ENCODE measurements around the gene GPSM3.
"Not testable (repeated sequence)": the region's sequence is repeated elsewhere in the genome, so short reads cannot be mapped to it uniquely, and the experiment has no call there.

The GPSM3 gene

DNA sequence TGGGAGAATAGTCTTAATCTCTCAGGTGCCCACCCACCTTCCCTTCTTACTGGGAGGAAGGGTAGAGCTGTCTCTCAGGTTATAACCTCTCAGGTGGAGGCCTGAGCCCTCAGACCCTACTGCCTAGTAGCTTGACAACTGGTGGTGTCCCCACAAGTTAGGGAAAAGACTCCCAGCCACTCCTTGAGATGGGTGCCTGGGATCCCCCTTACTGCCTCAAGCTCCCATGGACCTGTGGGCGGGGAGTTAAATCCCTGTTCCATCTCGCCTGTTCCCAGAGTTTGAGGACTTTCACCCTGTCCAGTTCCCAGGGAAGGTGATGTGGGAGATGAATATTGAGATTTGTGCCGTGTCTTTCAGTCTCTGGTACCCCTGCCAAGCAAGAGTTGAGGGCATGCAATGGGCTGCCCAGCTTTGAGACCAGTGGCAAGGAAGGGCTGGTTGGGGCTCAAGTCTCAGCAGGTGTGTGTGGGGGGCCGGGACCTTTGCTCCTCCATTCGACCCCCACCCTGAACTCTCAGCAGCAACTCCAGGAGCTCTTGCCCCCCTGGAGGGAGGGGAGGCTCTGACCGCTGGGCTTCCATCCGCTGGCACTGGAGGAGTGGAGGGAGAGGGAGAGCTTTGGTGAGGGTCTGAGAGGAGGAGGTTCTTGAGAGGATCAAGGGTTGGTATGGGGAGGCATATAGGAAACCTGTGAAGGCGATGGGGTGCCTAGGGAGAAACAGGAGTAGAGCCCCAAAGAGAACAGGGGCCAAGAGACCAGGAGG is 1.3 kb downstream of the GPSM3 start:
- Histone ChIP-seq H3K27ac (peak overlapping the region; percentile 95), H3K9me3 (no peaks in the 10 kb centered on the region), H3K36me3 (peaks cover 32% of the 10 kb centered on the region), H3K27me3 (no peaks in the 10 kb centered on the region), H3K4me1 (ENCODE audit: control insufficient read depth in 1 of 2, insufficient read depth in 1 of 2, low read depth in 1 of 2, low read length in 1 of 2) (peaks cover 58 to 69% of the 10 kb centered on the region in 2 experiments), H3K4me3 (ENCODE audit: low read depth in 1 of 2, low read length in 1 of 2) (peak overlapping the region; percentile 81 to 97)
- TF ChIP-seq, protein P1, sequence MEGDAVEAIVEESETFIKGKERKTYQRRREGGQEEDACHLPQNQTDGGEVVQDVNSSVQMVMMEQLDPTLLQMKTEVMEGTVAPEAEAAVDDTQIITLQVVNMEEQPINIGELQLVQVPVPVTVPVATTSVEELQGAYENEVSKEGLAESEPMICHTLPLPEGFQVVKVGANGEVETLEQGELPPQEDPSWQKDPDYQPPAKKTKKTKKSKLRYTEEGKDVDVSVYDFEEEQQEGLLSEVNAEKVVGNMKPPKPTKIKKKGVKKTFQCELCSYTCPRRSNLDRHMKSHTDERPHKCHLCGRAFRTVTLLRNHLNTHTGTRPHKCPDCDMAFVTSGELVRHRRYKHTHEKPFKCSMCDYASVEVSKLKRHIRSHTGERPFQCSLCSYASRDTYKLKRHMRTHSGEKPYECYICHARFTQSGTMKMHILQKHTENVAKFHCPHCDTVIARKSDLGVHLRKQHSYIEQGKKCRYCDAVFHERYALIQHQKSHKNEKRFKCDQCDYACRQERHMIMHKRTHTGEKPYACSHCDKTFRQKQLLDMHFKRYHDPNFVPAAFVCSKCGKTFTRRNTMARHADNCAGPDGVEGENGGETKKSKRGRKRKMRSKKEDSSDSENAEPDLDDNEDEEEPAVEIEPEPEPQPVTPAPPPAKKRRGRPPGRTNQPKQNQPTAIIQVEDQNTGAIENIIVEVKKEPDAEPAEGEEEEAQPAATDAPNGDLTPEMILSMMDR (IDR thresholded peaks at IDR 0.05), result no peak

DNA sequence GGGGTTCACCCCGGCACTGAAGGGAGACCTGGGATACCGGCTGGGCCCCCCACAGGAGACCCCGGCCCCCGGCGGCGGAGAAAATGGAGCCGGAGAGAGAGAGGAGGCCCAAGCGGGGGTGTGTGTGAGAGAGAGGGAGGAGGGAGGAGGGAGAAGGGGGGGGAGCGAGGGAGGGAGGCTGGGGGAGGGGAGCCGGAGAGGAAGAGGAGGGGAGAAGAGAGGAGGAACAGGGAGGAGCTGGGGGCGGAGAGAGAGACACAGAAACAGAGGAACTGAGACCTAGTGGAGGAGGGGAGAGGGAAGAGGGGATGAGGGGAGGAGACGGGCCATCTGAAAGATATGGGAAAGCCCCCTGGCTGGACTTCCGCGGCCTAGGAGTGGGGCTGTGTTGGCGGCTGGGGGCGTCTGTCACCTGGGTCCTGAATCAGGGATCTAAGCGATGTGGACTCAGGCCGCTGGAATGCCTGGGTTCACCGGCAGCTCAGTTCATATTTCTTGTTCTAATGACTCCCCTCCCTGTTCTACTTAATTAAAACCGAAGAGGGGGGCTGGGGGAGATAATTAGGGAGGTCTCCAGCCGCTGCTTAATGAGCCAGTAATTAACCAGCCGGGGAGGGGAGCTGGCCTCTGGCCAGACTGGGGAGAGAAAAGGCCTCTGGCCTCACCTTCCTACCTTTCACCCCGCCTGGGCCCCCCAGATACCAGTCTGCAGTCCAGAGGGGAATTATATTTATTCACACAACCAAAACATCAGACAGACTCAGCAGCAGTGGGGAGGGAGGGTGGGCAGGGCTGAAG is 2.2 kb downstream of the GPSM3 start, which contains the start of gene PBX2:
TSS of gene PBX2 (minus strand) at position 149 of the 798 bp plus-strand sequence. CDS start 287 bp downstream, outside the sequence.
- Histone ChIP-seq H3K27ac (peak within 1 kb of the TSS; percentile 95), H3K4me3 (ENCODE audit: low read depth in 1 of 2, low read length in 1 of 2) (peak within 1 kb of the TSS; percentile 81 to 97), H3K36me3 (peaks cover 38% of the 10 kb centered on the region), H3K9me3 (no peaks in the 10 kb centered on the region), H3K4me1 (ENCODE audit: control insufficient read depth in 1 of 2, insufficient read depth in 1 of 2, low read depth in 1 of 2, low read length in 1 of 2) (peaks cover 55 to 72% of the 10 kb centered on the region in 2 experiments), H3K27me3 (no peaks in the 10 kb centered on the region)
- TF ChIP-seq, protein P1 (IDR thresholded peaks at IDR 0.05), result no peak

DNA sequence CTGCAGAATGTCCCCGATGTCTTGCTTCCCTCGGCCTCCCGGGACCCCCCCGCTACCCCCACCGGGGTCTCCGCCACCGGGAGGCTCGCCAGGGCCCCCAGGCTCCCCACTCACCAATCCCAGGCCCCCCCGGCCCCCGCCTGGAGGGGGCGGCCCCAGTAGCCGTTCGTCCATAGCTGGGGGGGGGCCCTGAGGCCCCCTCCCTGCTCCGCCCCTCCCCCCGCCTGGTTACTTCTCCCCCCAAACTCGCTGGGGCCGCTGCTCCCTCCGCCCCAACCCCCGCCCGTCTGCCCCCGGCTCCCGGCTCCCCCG is 2.7 kb downstream of the GPSM3 start:
- H3K27me3 ChIP-seq, result no peaks in the 10 kb centered on the region
- TF ChIP-seq, protein P1 (IDR thresholded peaks at IDR 0.05), result no peak
- H3K4me1 ChIP-seq (ENCODE audit: control insufficient read depth in 1 of 2, insufficient read depth in 1 of 2, low read depth in 1 of 2, low read length in 1 of 2), result peaks cover 54 to 66% of the 10 kb centered on the region in 2 experiments

DNA sequence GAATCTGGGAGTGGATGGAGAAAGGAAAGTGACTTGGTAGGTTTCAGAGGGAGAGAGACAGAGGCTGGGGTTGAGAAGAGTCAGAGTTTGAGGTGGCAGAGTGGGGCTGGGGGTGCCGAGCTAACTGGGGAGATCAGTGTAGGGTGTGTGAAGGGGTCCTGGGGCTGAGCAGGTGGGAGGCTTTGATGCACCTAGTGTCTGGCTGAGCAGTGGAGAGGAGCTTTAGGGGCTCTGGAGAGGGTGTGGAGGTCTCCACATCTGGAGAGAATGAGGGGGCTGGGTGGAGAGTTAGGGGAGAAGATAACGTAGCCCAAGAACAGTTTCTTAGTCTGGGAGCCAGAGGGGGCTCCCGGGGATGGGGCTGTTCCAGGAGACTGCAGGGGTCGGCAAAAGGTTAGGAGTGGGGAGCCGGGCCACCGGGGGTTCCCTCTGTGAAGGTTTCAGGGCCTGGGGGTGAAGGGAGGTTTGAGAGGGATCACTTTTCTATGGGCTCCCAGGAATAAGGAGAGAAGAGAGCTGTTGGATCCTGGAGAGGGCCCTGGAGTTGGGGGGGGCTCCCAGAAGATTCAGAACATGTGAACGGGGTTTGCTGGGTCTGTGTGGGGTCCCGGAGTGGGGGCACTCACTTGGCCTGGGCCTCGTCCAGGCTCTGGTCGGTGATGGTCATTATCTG is 3.2 kb downstream of the GPSM3 start:
- Histone ChIP-seq H3K27ac (peak overlapping the region; percentile 95), H3K4me3 (ENCODE audit: low read depth in 1 of 2, low read length in 1 of 2) (peak overlapping the region; percentile 81 to 97), H3K4me1 (ENCODE audit: control insufficient read depth in 1 of 2, insufficient read depth in 1 of 2, low read depth in 1 of 2, low read length in 1 of 2) (peaks cover 53 to 61% of the 10 kb centered on the region in 2 experiments), H3K36me3 (peaks cover 40% of the 10 kb centered on the region), H3K9me3 (no peaks in the 10 kb centered on the region), H3K27me3 (no peaks in the 10 kb centered on the region)
- TF ChIP-seq, protein P1 (IDR thresholded peaks at IDR 0.05), result no peak

More for the DNA sequence above, 2.7 kb downstream of the GPSM3 start:
- Histone ChIP-seq H3K9me3 (no peaks in the 10 kb centered on the region), H3K36me3 (peaks cover 38% of the 10 kb centered on the region), H3K4me3 (ENCODE audit: low read depth in 1 of 2, low read length in 1 of 2) (peak overlapping the region; percentile 81 to 97), H3K27ac (peak overlapping the region; percentile 95)

DNA sequence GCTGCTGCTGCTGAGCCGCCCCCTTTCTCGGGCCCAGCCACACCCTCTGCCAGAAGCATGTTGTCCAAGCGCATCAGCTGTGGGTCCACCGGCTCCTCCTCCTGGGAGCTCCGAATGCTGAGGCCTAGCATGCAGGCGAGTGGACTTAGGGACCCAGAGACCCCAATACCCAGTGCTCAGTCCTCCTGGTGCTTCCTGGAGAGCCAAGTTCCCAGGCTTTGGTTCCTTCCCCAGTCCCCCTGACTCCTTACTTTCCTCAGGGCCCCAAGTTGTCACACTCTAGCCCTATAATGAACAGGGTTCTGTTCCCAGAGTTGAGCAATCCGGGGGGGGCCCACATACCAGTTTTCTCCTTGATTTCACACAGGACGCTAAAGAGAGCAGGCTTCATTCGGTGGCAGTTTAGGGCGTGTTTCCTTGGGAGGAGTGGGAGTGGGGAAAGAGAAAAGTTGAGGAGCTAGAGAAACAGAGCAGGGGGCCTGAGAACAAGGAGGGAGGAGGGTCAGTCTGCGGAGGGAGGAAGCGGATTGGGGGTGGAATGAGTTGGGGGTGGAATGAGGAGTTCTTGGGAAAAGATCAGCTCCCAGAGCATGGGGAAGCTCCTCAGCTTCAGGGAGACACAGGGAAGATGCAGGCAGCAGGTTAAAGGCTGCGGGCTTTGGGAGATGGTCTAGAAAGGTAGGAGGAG is 3.9 kb downstream of the GPSM3 start:
- Histone ChIP-seq H3K36me3 (peaks cover 47% of the 10 kb centered on the region), H3K4me3 (ENCODE audit: low read depth in 1 of 2, low read length in 1 of 2) (peak overlapping the region; percentile 81 to 97), H3K27ac (peak overlapping the region; percentile 95), H3K4me1 (ENCODE audit: control insufficient read depth in 1 of 2, insufficient read depth in 1 of 2, low read depth in 1 of 2, low read length in 1 of 2) (peaks cover 51 to 54% of the 10 kb centered on the region in 2 experiments), H3K27me3 (no peaks in the 10 kb centered on the region), H3K9me3 (no peaks in the 10 kb centered on the region)
- TF ChIP-seq, protein P1 (IDR thresholded peaks at IDR 0.05), result no peak

DNA sequence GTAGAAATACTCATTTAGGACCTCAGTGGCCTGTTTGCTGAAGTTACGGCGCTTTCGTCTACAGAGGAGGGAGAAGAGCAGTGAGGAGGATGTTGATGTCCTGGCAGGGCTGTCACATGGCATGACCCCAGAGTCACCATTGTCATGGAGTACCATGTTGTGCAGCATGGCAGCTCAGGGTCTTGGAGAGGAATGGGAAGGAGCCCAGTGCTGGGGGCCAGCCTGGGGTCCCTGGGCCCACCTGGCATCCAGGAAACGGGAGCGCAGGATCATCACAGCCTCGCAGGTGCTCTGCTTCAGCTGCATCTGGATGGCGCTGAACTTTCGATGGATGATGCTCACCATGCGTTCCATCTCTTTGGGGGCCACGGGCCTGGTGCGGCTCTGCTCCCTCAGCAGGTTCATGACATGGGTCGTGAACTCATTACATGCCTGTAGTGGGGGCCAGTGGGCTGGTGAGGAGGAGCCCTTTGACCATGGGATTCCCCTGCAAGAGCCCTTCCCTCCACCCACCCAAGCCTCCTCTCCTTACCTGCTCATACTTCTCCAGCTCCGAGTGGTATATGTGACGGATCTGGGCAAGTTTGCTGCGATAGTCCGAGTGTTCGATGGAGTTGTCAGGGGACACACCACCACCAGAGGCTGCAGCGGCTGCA is 4.6 kb downstream of the GPSM3 start:
- Histone ChIP-seq H3K4me1 (ENCODE audit: control insufficient read depth in 1 of 2, insufficient read depth in 1 of 2, low read depth in 1 of 2, low read length in 1 of 2) (peaks cover 44 to 48% of the 10 kb centered on the region in 2 experiments), H3K27ac (peak overlapping the region; percentile 95), H3K4me3 (ENCODE audit: low read depth in 1 of 2, low read length in 1 of 2) (peak overlapping the region; percentile 81 to 97), H3K36me3 (peaks cover 54% of the 10 kb centered on the region)
- H3K9me3 ChIP-seq, H3K27me3 ChIP-seq: not testable (repeated sequence)

All from neutrophil (primary cell).